K562 (cell line): Measurements from ENCODE around the gene TOM1L1. TPM values are rescaled to one million over a fixed set of nuclear protein-coding genes. Genes with fewer than 3 reads are reported as not detected.

Experiments used
- ATAC-seq: fragments of 200-7000 bp; cut with Tn5 transposase; 3 replicates; pipeline ENCODE4 v1.9.1; 2020; ENCODE audit warnings: moderate library complexity
- BruUV-seq: library from RNA; stranded (reverse); fragments of 400-500 nt; replicated peaks from 2 replicates; lab custom pipeline; 2021; lab: Mats Ljungman, UMichigan
- CTCF ChIA-PET: fragments of 300-600 bp; formaldehyde crosslinking; extraction: SDS; loops from one replicate; lab custom pipeline; 2021; ENCODE audit warnings: low intra/inter-chr PET ratio; lab: Yijun Ruan, JAX
- POLR2A ChIA-PET: fragments of 300-600, 350-650 bp; sonication (Branson Sonifier 250); formaldehyde crosslinking; extraction: SDS; loops from one replicate; lab custom pipeline; 2021; ENCODE audit warnings: antibody characterized with exemption, inconsistent platforms; lab: Yijun Ruan, JAX
- DNase-seq, 4 experiments: peaks; one replicate each; pipeline versions ENCODE4 v3.0.0 to v3.0.0-alpha.2; 2011 to 2018; ENCODE audit warnings: low spot score in 3 of 4, mixed read lengths in 3 of 4; ENCODE audit errors: extremely low read depth in 1 of 4
- FAIRE-seq: peaks from 2 replicates; lab custom pipeline; 2011; peaks lifted over from hg19 to GRCh38; lab: Jason Lieb, UNC
- H2AFZ ChIP-seq: 2 replicates; pipeline ENCODE4 v1.6.0; 2011; ENCODE audit warnings: low read depth, low read length, control low read depth, inconsistent platforms
- H3K27ac ChIP-seq: fragments of 200-600 bp; 3 replicates; pipeline ENCODE4 v1.8.0; 2011; ENCODE audit warnings: low read depth, mild to moderate bottlenecking, control low read depth, inconsistent platforms, low read length, moderate library complexity, mixed read lengths; ENCODE audit errors: extremely low read depth
- H3K27me3 ChIP-seq, 2 experiments: fragments of 300-600 bp in 1 of 2; 2 replicates in 1 of 2; 3 replicates in 1 of 2; pipeline versions ENCODE4 v1.6.0 to v1.8.0; 2011; ENCODE audit warnings: inconsistent platforms in 2 of 2, low read length in 2 of 2, mild to moderate bottlenecking in 1 of 2, mixed read lengths in 1 of 2, moderate library complexity in 1 of 2; ENCODE audit not compliant: control insufficient read depth in 2 of 2, insufficient read depth in 2 of 2
- H3K36me3 ChIP-seq: fragments of 300-600 bp; 3 replicates; pipeline ENCODE4 v1.8.0; 2011; ENCODE audit warnings: mild to moderate bottlenecking, low read length, inconsistent platforms; ENCODE audit not compliant: control insufficient read depth, insufficient read depth
- H3K4me1 ChIP-seq, 2 experiments: fragments of 200-600 bp in 1 of 2; replicated peaks in 1 of 2; 2 replicates in 1 of 2; 3 replicates in 1 of 2; pipeline versions ENCODE4 v1.5.1 to v1.8.0; 2011; ENCODE audit warnings: inconsistent platforms in 2 of 2, low read length in 2 of 2, mild to moderate bottlenecking in 1 of 2, mixed read lengths in 1 of 2, moderate library complexity in 1 of 2; ENCODE audit not compliant: control insufficient read depth in 2 of 2, insufficient read depth in 2 of 2
- H3K4me2 ChIP-seq: 2 replicates; pipeline ENCODE4 v1.6.1; 2011; ENCODE audit warnings: low read length, control low read depth, inconsistent platforms, mixed read lengths; ENCODE audit not compliant: insufficient read depth
- H3K4me3 ChIP-seq: fragments of 200-600 bp; sonication (generic), shearing (Covaris generic); 2 replicates; pipeline ENCODE4 v1.5.1; 2016; ENCODE audit warnings: control low read depth, inconsistent platforms
- H3K79me2 ChIP-seq: fragments of 200-600 bp; 3 replicates; pipeline ENCODE4 v1.8.0; 2011; ENCODE audit warnings: low read length, inconsistent platforms; ENCODE audit not compliant: control insufficient read depth, insufficient read depth
- H3K9ac ChIP-seq, 2 experiments: 2 replicates each; pipeline versions ENCODE4 v1.6.0 to v1.6.1; 2011; ENCODE audit warnings: low read depth in 2 of 2, low read length in 2 of 2, control low read depth in 1 of 2, inconsistent platforms in 1 of 2, mild to moderate bottlenecking in 1 of 2, mixed read lengths in 1 of 2; ENCODE audit not compliant: insufficient read depth in 1 of 2
- H3K9me1 ChIP-seq: one replicate; pipeline ENCODE4 v1.6.0; 2011; ENCODE audit warnings: inconsistent platforms, mild to moderate bottlenecking, low read length, moderate library complexity; ENCODE audit not compliant: control insufficient read depth, insufficient read depth
- H3K9me3 ChIP-seq: replicated peaks from 2 replicates; pipeline ENCODE4 v1.5.1; 2011; ENCODE audit warnings: low read depth, low read length, inconsistent platforms; ENCODE audit not compliant: control insufficient read depth, insufficient read depth
- H4K20me1 ChIP-seq: replicated peaks from 2 replicates; pipeline ENCODE4 v1.6.1; 2011; ENCODE audit warnings: low read length, inconsistent platforms, mixed read lengths; ENCODE audit not compliant: control insufficient read depth, insufficient read depth
- BRCA1 ChIP-seq, 2 experiments: fragments of 450-650 bp in 1 of 2; sonication (generic) in 1 of 2; formaldehyde crosslinking in 1 of 2; IDR thresholded peaks; 2 replicates each; pipeline versions ENCODE4 v1.5.0 to v1.6.1; 2017 to 2020; ENCODE audit warnings: mild to moderate bottlenecking in 1 of 2, missing genetic modification reagents in 1 of 2
- C11orf30 ChIP-seq: fragments of 450-650 bp; IDR thresholded peaks from 2 replicates; pipeline ENCODE4 v1.6.1; 2016; ENCODE audit warnings: low read depth, mild to moderate bottlenecking
- HINFP ChIP-seq: fragments of 450-650 bp; conservative IDR thresholded peaks from 2 replicates; pipeline ENCODE4 v1.6.1; 2016; ENCODE audit warnings: missing genetic modification characterization, low read depth, mild to moderate bottlenecking, control low read depth, missing compliant biosample characterization
- POLR2AphosphoS2 ChIP-seq: IDR thresholded peaks from 2 replicates; pipeline ENCODE4 v1.6.1; 2012; ENCODE audit warnings: low read length, improper control_type of control experiment
- SMAD4 ChIP-seq: fragments of 250-450 bp; sonication (Bioruptor Pico); conservative IDR thresholded peaks from 2 replicates; pipeline ENCODE4 v1.8.0; 2021; ENCODE audit warnings: inconsistent platforms, mild to moderate bottlenecking, moderate library complexity
- ZNF143 ChIP-seq: sonication (generic); formaldehyde crosslinking; IDR thresholded peaks from 2 replicates; pipeline ENCODE4 v1.9.0; 2022; ENCODE audit warnings: mild to moderate bottlenecking, missing genetic modification reagents
- ZNF24 ChIP-seq: fragments of 450-650 bp; IDR thresholded peaks from 2 replicates; pipeline ENCODE4 v1.6.1; 2016
- ZNF668 ChIP-seq: fragments of 250-450 bp; sonication (Bioruptor Pico); IDR thresholded peaks from 2 replicates; pipeline ENCODE4 v1.8.0; 2022; ENCODE audit warnings: mild to moderate bottlenecking, inconsistent platforms
- ZNF76 ChIP-seq: fragments of 250-450 bp; sonication (Bioruptor Pico); IDR thresholded peaks from 2 replicates; pipeline ENCODE4 v1.4.0; 2020; ENCODE audit warnings: mild to moderate bottlenecking, moderate library complexity, borderline replicate concordance
- WGBS: fragments of 100-300 bp; shearing (Covaris generic); methylation state at CpG from one replicate; pipeline ENCODE4 v1.1.6; 2016; ENCODE audit warnings: low coverage, mixed read lengths; ENCODE audit not compliant: insufficient coverage; ENCODE audit errors: missing lambda C conversion rate; 5-methylcytosine and 5-hydroxymethylcytosine counted together
- in situ Hi-C: fragments of 300-500 bp; cut with MboI; formaldehyde crosslinking; loops from 4 replicates; pipeline ENCODE4 v1.15.0; 2018; ENCODE audit warnings: inconsistent platforms, mixed read lengths
- intact Hi-C: fragments of 100-400 bp; cut with micrococcal nuclease; formaldehyde crosslinking; loops from 2 replicates; pipeline ENCODE4 v1.14.2; 2022
- polyA plus RNA-seq, 8 experiments: library from polyadenylated mRNA; depleted of rRNA in 4 of 8; stranded (reverse) in 5 of 8; unstranded in 3 of 8; fragments of >200 nt; fragmentation: Nextera tagmentation in 2 of 8; fragmentation: Illumina TruSeq in 1 of 8; extraction: Ambion mirVana in 2 of 8; extraction: Trizol in 1 of 8; gene quantifications; 2 replicates each; pipeline versions ENCODE4 v1.2.1 to v1.2.3, GENCODE V29; 2011 to 2014; ENCODE audit warnings: inconsistent platforms in 1 of 8, missing spikeins in 1 of 8
- total RNA-seq, 7 experiments: library from RNA; depleted of rRNA in 6 of 7; stranded (reverse); fragments of >200 nt in 6 of 7; fragmentation: Illumina TruSeq in 2 of 7; extraction: Trizol in 2 of 7; gene quantifications; 2 replicates each; pipeline versions ENCODE4 v1.2.1 to v1.2.3, GENCODE V29; 2011 to 2021; ENCODE audit warnings: low replicate concordance in 1 of 7

TOM1L1 gene
- total and polyA plus RNA-seq, 9 of the 15 experiments (the other 6 are each of a cell fraction or from before 2014, with no cell fraction given) = 21.3 to 74.3 (median 31.0) TPM

- no peak for TF ChIP-seq SMAD4
- TF ChIP-seq HINFP (tag) = no peak
- TF ChIP-seq POLR2AphosphoS2 = no peak
- TF ChIP-seq ZNF76 (CRISPR knock-in tag) = no peak
- no peak for TF ChIP-seq ZNF668 (CRISPR knock-in tag)
- TF ChIP-seq ZNF24 = no peak
- no peak for TF ChIP-seq BRCA1 (IDR thresholded peaks at IDR 0.05)
- TF ChIP-seq BRCA1 (CRISPR knock-in tag; IDR thresholded peaks at IDR 0.05) = no peak
- TF ChIP-seq C11orf30 = no peak
- TF ChIP-seq ZNF143 = no peak
- peak overlapping the region; percentile 16; the same call in 1 of the 2 replicates for H3K4me2 ChIP-seq
- no peak for DNase-seq
- H3K4me3 ChIP-seq = no peak overlapping the region
- intact Hi-C loops (no loop called here), in situ Hi-C loops (no loop called here)
- H3K79me2 ChIP-seq = no peaks in the 10 kb centered on the region
- no peak overlapping the region; the same call in 2 of the 3 replicates for H3K27ac ChIP-seq
- no peak overlapping the region for H2AFZ ChIP-seq
- no peaks in the 10 kb centered on the region for H3K27me3 ChIP-seq
- peaks cover 0 to 3% of the 10 kb centered on the region in 2 experiments; a peak in 3 of 5 replicates for H3K4me1 ChIP-seq
- 15% methylated on average over 1 of the region's 1 CpG for WGBS
- FAIRE-seq = no peak
- H3K9me1 ChIP-seq = no peaks in the 10 kb centered on the region
- POLR2A ChIA-PET = interaction anchor here (0.9 to 1.5 kb wide), 2 partner anchors 11 to 28 kb away, joined by 3 read pairs; no protein-coding TSS in a partner anchor
- H3K9ac ChIP-seq = no peak overlapping the region
- BruUV-seq = no TSS peak
- H4K20me1 ChIP-seq = no peaks in the 10 kb centered on the region
- CTCF ChIA-PET = no interaction called here
- H3K9me3 ChIP-seq = no peaks in the 10 kb centered on the region
- no peak for ATAC-seq
- H3K36me3 ChIP-seq = peaks cover 9% of the 10 kb centered on the region; the same call in 2 of the 3 replicates
Observed at GRCh38 chr17:54945231-54945630, 44.6 kb downstream of the TOM1L1 start.
